T-cell (primary cell): ENCODE results near the gene SPTSSA. TPM values are rescaled to one million over a fixed set of nuclear protein-coding genes. Genes with fewer than 3 reads are reported as not detected.

Source experiments
- ATAC-seq, 4 experiments: fragments of 200-7000 bp in 3 of 4; fragments of 150-1000 bp in 1 of 4; cut with Tn5 transposase; replicated peaks in 1 of 4; 1 replicate in 3 of 4; 2 replicates in 1 of 4; pipeline ENCODE4 v1.10.0; 2021; ENCODE audit warnings: moderate library complexity in 3 of 4, mild to moderate bottlenecking in 2 of 4, moderate number of reproducible peaks in 1 of 4
- CTCF ChIA-PET, 2 donors: fragments of 300-600 bp; sonication (Branson Sonifier 250); formaldehyde crosslinking; loops; one replicate each; lab custom pipeline; 2022; ENCODE audit warnings: antibody characterized with exemption in 2 of 2; lab: Charles Lee
- POLR2A ChIA-PET, 2 donors: fragments of 300-600 bp; sonication (Branson Sonifier 250); formaldehyde crosslinking; loops; one replicate each; lab custom pipeline; 2022; ENCODE audit warnings: antibody characterized with exemption in 2 of 2; lab: Charles Lee
- DNase-seq, 35 experiments: peaks; one replicate each; pipeline versions ENCODE4 v3.0.0 to v3.0.0-alpha.2; 2013 to 2023
- H3K27ac ChIP-seq: one replicate; pipeline ENCODE4 v1.5.1; 2013; ENCODE audit warnings: low read length
- H3K27me3 ChIP-seq, 2 experiments: replicated peaks in 1 of 2; 1 replicate in 1 of 2; 2 replicates in 1 of 2; pipeline versions ENCODE4 v1.6.1 to v1.7.0; 2013; ENCODE audit warnings: low read length in 1 of 2, mixed read lengths in 1 of 2; ENCODE audit not compliant: control insufficient read depth in 2 of 2, insufficient read depth in 2 of 2; ENCODE audit errors: extremely low read depth in 1 of 2
- H3K36me3 ChIP-seq, 2 donors: 1 replicate in 1 of 2; 2 replicates in 1 of 2; pipeline versions ENCODE4 v1.6.1 to v1.7.0; 2013; ENCODE audit warnings: low read length in 1 of 2; ENCODE audit not compliant: control insufficient read depth in 2 of 2, insufficient read depth in 1 of 2; ENCODE audit errors: extremely low read depth in 1 of 2
- H3K4me1 ChIP-seq, 2 experiments: 1 replicate in 1 of 2; 2 replicates in 1 of 2; pipeline versions ENCODE4 v1.6.1 to v1.7.0; 2013; ENCODE audit warnings: low read length in 2 of 2, mixed read lengths in 1 of 2; ENCODE audit not compliant: insufficient read depth in 2 of 2, control insufficient read depth in 1 of 2; ENCODE audit errors: extremely low read depth in 1 of 2
- H3K4me3 ChIP-seq, 2 donors: 1 replicate in 1 of 2; 2 replicates in 1 of 2; pipeline versions ENCODE4 v1.5.1 to v1.7.0; 2013; ENCODE audit warnings: mild to moderate bottlenecking in 2 of 2, low read length in 1 of 2, moderate library complexity in 1 of 2; ENCODE audit not compliant: control insufficient read depth in 1 of 2; ENCODE audit errors: extremely low read depth in 1 of 2
- H3K9me3 ChIP-seq: 2 replicates; pipeline ENCODE4 v1.7.0; 2013
- H3K27ac Mint-ChIP-seq, 2 donors: one replicate each; pipeline ENCODE4 v1.8.0; 2020 to 2021; ENCODE audit warnings: mild to moderate bottlenecking in 2 of 2, mixed read lengths in 2 of 2
- H3K27me3 Mint-ChIP-seq, 2 donors: one replicate each; pipeline ENCODE4 v1.8.0; 2021 to 2022; ENCODE audit warnings: mixed read lengths in 2 of 2
- H3K36me3 Mint-ChIP-seq: one replicate; pipeline ENCODE4 v1.8.0; 2021; ENCODE audit warnings: mixed read lengths
- H3K4me1 Mint-ChIP-seq, 3 donors: one replicate each; pipeline ENCODE4 v1.8.0; 2020 to 2022; ENCODE audit warnings: mixed read lengths in 3 of 3, mild to moderate bottlenecking in 1 of 3
- H3K4me3 Mint-ChIP-seq, 3 donors: one replicate each; pipeline ENCODE4 v1.8.0; 2020 to 2022; ENCODE audit warnings: mild to moderate bottlenecking in 3 of 3, mixed read lengths in 3 of 3, moderate library complexity in 3 of 3
- H3K9me3 Mint-ChIP-seq, 3 donors: one replicate each; pipeline ENCODE4 v1.8.0; 2020 to 2022; ENCODE audit warnings: mixed read lengths in 3 of 3
- WGBS: methylation state at CpG from one replicate; pipeline ENCODE4 v1.1.5; 2013; ENCODE audit warnings: missing lambda C conversion rate; ENCODE audit not compliant: insufficient coverage; 5-methylcytosine and 5-hydroxymethylcytosine counted together
- total RNA-seq, 35 experiments: library from RNA in 6 of 35; stranded (reverse) in 6 of 35; fragments of 120-200 nt in 1 of 35; gene quantifications; one replicate each; pipeline versions ENCODE4 v1.2.1 to v1.2.4 and lab custom pipeline; 2013 to 2026

The SPTSSA gene
- total RNA-seq, 5 donors from 2014 or later (not counting 1 experiment from before 2014, with no cell fraction given), result 2.0 to 3.8 (median 2.9) TPM

- Histone ChIP-seq H3K36me3 (no peaks in the 10 kb centered on the region), H3K4me1 (no peaks in the 10 kb centered on the region), H3K27me3 (no peaks in the 10 kb centered on the region), H3K9me3 (no peaks in the 10 kb centered on the region), H3K27ac (no peak overlapping the region), H3K4me3 (no peak overlapping the region)
- POLR2A ChIA-PET, result no interaction called here
- no CpG with 5 or more reads among the region's 2 CpGs for WGBS
- H3K4me3 Mint-ChIP-seq, result no peak overlapping the region
- no peak for DNase-seq
- CTCF ChIA-PET, result interaction anchor here in 1 of 2 donors (0.6 kb wide), 1 partner anchor 1195 kb away, joined by 4 read pairs; no protein-coding TSS in a partner anchor
- H3K27me3 Mint-ChIP-seq, result no peaks in the 10 kb centered on the region
- no peaks in the 10 kb centered on the region for H3K36me3 Mint-ChIP-seq
- no peak for ATAC-seq
- no peaks in the 10 kb centered on the region for H3K4me1 Mint-ChIP-seq
- H3K9me3 Mint-ChIP-seq, result no peaks in the 10 kb centered on the region
- no peak overlapping the region for H3K27ac Mint-ChIP-seq
Measured at GRCh38 chr14:34502001-34502400, 40.0 kb upstream of the SPTSSA start.

GRCh38 chr14:34501004-34501580 lies 39.1 kb upstream of the SPTSSA start:
- Histone ChIP-seq H3K4me1 (no peaks in the 10 kb centered on the region), H3K27me3 (peaks cover 0 to 2% of the 10 kb centered on the region in 2 experiments), H3K9me3 (no peaks in the 10 kb centered on the region), H3K27ac (no peak overlapping the region), H3K4me3 (no peak overlapping the region), H3K36me3 (no peaks in the 10 kb centered on the region)
- ATAC-seq, result no peak
- no peak overlapping the region for H3K4me3 Mint-ChIP-seq
- no peak overlapping the region for H3K27ac Mint-ChIP-seq
- ChIA-PET CTCF (no interaction called here), POLR2A (interaction anchor here in 1 of 2 donors (0.6 kb wide), 1 partner anchor 1022 kb away, joined by 3 read pairs; no protein-coding TSS in a partner anchor)
- H3K9me3 Mint-ChIP-seq, result no peaks in the 10 kb centered on the region
- H3K27me3 Mint-ChIP-seq, result no peaks in the 10 kb centered on the region
- 93% methylated on average over 3 of the region's 5 CpGs for WGBS
- H3K36me3 Mint-ChIP-seq, result no peaks in the 10 kb centered on the region
- no peak for DNase-seq
- H3K4me1 Mint-ChIP-seq, result no peaks in the 10 kb centered on the region

GRCh38 chr14:34498684-34499412 lies 36.8 kb upstream of the SPTSSA start:
- peaks cover 0 to 4% of the 10 kb centered on the region in 2 experiments for H3K27me3 ChIP-seq
- H3K27ac ChIP-seq, result no peak overlapping the region
- DNase-seq, result peak in 2 of 35 experiments; percentile 5 to 8
- ATAC-seq, result no peak
- ChIA-PET CTCF (interaction anchor here in 1 of 2 donors (0.6 kb wide), 1 partner anchor 545 kb away, joined by 3 read pairs; no protein-coding TSS in a partner anchor), POLR2A (no interaction called here)
- H3K9me3 Mint-ChIP-seq, result no peaks in the 10 kb centered on the region
- no peaks in the 10 kb centered on the region for H3K36me3 ChIP-seq
- H3K4me3 Mint-ChIP-seq, result no peak overlapping the region
- no peaks in the 10 kb centered on the region for H3K4me1 Mint-ChIP-seq
- H3K4me1 ChIP-seq, result no peaks in the 10 kb centered on the region
- no peak overlapping the region for H3K27ac Mint-ChIP-seq
- 94% methylated on average over 4 of the region's 6 CpGs for WGBS
- no peaks in the 10 kb centered on the region for H3K9me3 ChIP-seq
- no peak overlapping the region for H3K4me3 ChIP-seq
- H3K36me3 Mint-ChIP-seq, result no peaks in the 10 kb centered on the region
- no peaks in the 10 kb centered on the region for H3K27me3 Mint-ChIP-seq

- Mint-ChIP-seq H3K9me3 (no peaks in the 10 kb centered on the region), H3K36me3 (no peaks in the 10 kb centered on the region), H3K4me1 (no peaks in the 10 kb centered on the region), H3K27ac (no peak overlapping the region), H3K27me3 (no peaks in the 10 kb centered on the region), H3K4me3 (no peak overlapping the region)
- Histone ChIP-seq H3K36me3 (no peaks in the 10 kb centered on the region), H3K27me3 (peaks cover 0 to 4% of the 10 kb centered on the region in 2 experiments), H3K27ac (no peak overlapping the region), H3K9me3 (no peaks in the 10 kb centered on the region), H3K4me1 (no peaks in the 10 kb centered on the region), H3K4me3 (no peak overlapping the region)
- CTCF ChIA-PET, result interaction anchor here in 1 of 2 donors (0.6 kb wide), 1 partner anchor 24 kb away, joined by 5 read pairs; no protein-coding TSS in a partner anchor
- no peak for ATAC-seq
- POLR2A ChIA-PET, result interaction anchor here in 1 of 2 donors (0.6 kb wide), 1 partner anchor 24 kb away, joined by 4 read pairs; no protein-coding TSS in a partner anchor
- DNase-seq, result no peak
- 86% methylated on average over 7 of the region's 14 CpGs for WGBS
Measured at GRCh38 chr14:34496679-34497513, 34.9 kb upstream of the SPTSSA start.

GRCh38 chr14:34496007-34496678 lies 34.1 kb upstream of the SPTSSA start:
- Mint-ChIP-seq H3K4me1 (no peaks in the 10 kb centered on the region), H3K9me3 (no peaks in the 10 kb centered on the region), H3K4me3 (no peak overlapping the region), H3K27me3 (no peaks in the 10 kb centered on the region), H3K36me3 (no peaks in the 10 kb centered on the region), H3K27ac (no peak overlapping the region)
- H3K9me3 ChIP-seq, result no peaks in the 10 kb centered on the region
- H3K27me3 ChIP-seq, result peaks cover 0 to 4% of the 10 kb centered on the region in 2 experiments
- no peaks in the 10 kb centered on the region for H3K36me3 ChIP-seq
- no peak overlapping the region for H3K4me3 ChIP-seq
- 92% methylated on average over 7 of the region's 11 CpGs for WGBS
- no peak overlapping the region for H3K27ac ChIP-seq
- ATAC-seq (no peak), DNase-seq (no peak)
- no peaks in the 10 kb centered on the region for H3K4me1 ChIP-seq
- POLR2A ChIA-PET, result no interaction called here
- CTCF ChIA-PET, result interaction anchor here (0.6 to 0.7 kb wide), 2 partner anchors 529 to 819 kb away, joined by 3 to 4 read pairs; no protein-coding TSS in a partner anchor

GRCh38 chr14:34489324-34489723 lies 27.3 kb upstream of the SPTSSA start:
- no peak for DNase-seq
- H3K9me3 Mint-ChIP-seq, result no peaks in the 10 kb centered on the region
- WGBS, result no CpG with 5 or more reads among the region's 1 CpG
- no peaks in the 10 kb centered on the region for H3K36me3 Mint-ChIP-seq
- no peaks in the 10 kb centered on the region for H3K4me1 Mint-ChIP-seq
- ATAC-seq, result no peak
- H3K27ac ChIP-seq, result no peak overlapping the region
- no peaks in the 10 kb centered on the region for H3K27me3 ChIP-seq
- ChIA-PET POLR2A (no interaction called here), CTCF (no interaction called here)
- no peak overlapping the region for H3K27ac Mint-ChIP-seq
- H3K4me1 ChIP-seq, result no peaks in the 10 kb centered on the region
- no peak overlapping the region for H3K4me3 ChIP-seq
- H3K4me3 Mint-ChIP-seq, result no peak overlapping the region
- no peaks in the 10 kb centered on the region for H3K36me3 ChIP-seq
- no peaks in the 10 kb centered on the region for H3K27me3 Mint-ChIP-seq
- no peaks in the 10 kb centered on the region for H3K9me3 ChIP-seq
